Uterus (tissue), 4 donors: Measurements from ENCODE around the gene RER1. TPM values are rescaled to one million over a fixed set of nuclear protein-coding genes. Genes with fewer than 3 reads are reported as not detected.

Experiments
- DNase-seq, 2 donors: peaks; one replicate each; pipeline ENCODE4 v3.0.0-alpha.2; 2019 to 2020
- H3K27ac ChIP-seq, 2 donors: fragments of 200-600 bp; sonication (generic); 1 replicate in 1 of 2; 2 replicates in 1 of 2; pipeline ENCODE4 v1.5.1; 2016 to 2018
- H3K27me3 ChIP-seq, 2 donors: fragments of 200-600 bp; sonication (generic); one replicate each; pipeline ENCODE4 v1.5.1; 2018 to 2019; ENCODE audit warnings: control low read depth in 1 of 2
- H3K36me3 ChIP-seq, 2 donors: fragments of 200-600 bp; sonication (generic); one replicate each; pipeline ENCODE4 v1.5.1; 2019; ENCODE audit warnings: control low read depth in 1 of 2
- H3K4me1 ChIP-seq, 2 donors: fragments of 200-600 bp; sonication (generic); one replicate each; pipeline ENCODE4 v1.5.1; 2018 to 2019; ENCODE audit warnings: control low read depth in 1 of 2
- H3K4me3 ChIP-seq, 2 donors: fragments of 200-600 bp; sonication (generic); 1 replicate in 1 of 2; 2 replicates in 1 of 2; pipeline ENCODE4 v1.5.1; 2018 to 2019; ENCODE audit warnings: mild to moderate bottlenecking in 1 of 2
- H3K9me3 ChIP-seq, 2 donors: fragments of 200-600 bp; sonication (generic); one replicate each; pipeline ENCODE4 v1.5.1; 2019; ENCODE audit warnings: control low read depth in 1 of 2
- POLR2A ChIP-seq, 2 donors: fragments of 450-650 bp; IDR thresholded peaks; one replicate each; pipeline ENCODE4 v1.6.1; 2016; ENCODE audit warnings: antibody characterized with exemption in 2 of 2, mild to moderate bottlenecking in 1 of 2, moderate library complexity in 1 of 2
- intact Hi-C: fragments of 100-400 bp; cut with DNase I; formaldehyde crosslinking; loops from one replicate; pipeline ENCODE4 v1.15.1; 2023; ENCODE audit warnings: low total_unique reads
- total RNA-seq, 4 donors: library from RNA; depleted of rRNA in 3 of 4; stranded (reverse); fragments of >200 nt in 3 of 4; gene quantifications; one replicate each; pipeline versions ENCODE4 v1.1.0 to v1.2.4, GENCODE V29; 2014 to 2023
- TF ChIP-seq, protein P1 (sequence below), 4 experiments: fragments of 200-600 bp in 2 of 4; fragments of 450-650 bp in 2 of 4; sonication (generic) in 2 of 4; IDR thresholded peaks; one replicate each; pipeline ENCODE4 v1.5.1; 2016 to 2019; ENCODE audit warnings: antibody characterized with exemption in 4 of 4, mild to moderate bottlenecking in 2 of 4, moderate library complexity in 1 of 4
- donor health status: DM: yes; HTN: yes; CAD: no.

Gene RER1
- total RNA-seq, 4 donors from 2014 or later: 34.1 to 105 (median 57.3) TPM

DNA sequence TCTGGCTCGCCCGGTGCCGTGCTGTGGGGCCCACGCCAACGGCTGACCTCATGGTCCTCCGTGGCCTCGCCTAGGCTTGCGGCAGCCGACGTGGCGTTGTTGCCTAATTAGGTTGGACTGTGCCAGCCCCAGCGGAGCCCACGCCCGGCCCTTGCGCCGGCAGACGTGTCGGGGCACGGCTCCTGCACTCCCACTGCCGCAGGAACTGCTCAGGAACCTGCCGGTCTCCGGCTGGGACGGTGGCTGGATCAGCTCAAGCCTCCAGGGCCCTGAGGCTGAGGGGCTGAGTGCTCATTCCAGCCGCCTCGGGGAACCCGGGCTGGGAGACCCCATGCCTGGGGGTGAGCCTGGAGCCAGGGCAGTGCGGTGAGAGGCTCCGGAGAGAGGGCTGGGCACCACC lies 36.8 kb downstream of the RER1 start:
- DNase-seq: no peak
- no peaks in the 10 kb centered on the region for H3K4me1 ChIP-seq
- no peak overlapping the region for H3K4me3 ChIP-seq
- no peaks in the 10 kb centered on the region for H3K36me3 ChIP-seq
- TF ChIP-seq, protein P1, sequence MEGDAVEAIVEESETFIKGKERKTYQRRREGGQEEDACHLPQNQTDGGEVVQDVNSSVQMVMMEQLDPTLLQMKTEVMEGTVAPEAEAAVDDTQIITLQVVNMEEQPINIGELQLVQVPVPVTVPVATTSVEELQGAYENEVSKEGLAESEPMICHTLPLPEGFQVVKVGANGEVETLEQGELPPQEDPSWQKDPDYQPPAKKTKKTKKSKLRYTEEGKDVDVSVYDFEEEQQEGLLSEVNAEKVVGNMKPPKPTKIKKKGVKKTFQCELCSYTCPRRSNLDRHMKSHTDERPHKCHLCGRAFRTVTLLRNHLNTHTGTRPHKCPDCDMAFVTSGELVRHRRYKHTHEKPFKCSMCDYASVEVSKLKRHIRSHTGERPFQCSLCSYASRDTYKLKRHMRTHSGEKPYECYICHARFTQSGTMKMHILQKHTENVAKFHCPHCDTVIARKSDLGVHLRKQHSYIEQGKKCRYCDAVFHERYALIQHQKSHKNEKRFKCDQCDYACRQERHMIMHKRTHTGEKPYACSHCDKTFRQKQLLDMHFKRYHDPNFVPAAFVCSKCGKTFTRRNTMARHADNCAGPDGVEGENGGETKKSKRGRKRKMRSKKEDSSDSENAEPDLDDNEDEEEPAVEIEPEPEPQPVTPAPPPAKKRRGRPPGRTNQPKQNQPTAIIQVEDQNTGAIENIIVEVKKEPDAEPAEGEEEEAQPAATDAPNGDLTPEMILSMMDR (IDR thresholded peaks at IDR 0.05): no peak
- no peak for TF ChIP-seq POLR2A (IDR thresholded peaks at IDR 0.05)
- H3K27ac ChIP-seq: no peak overlapping the region
- H3K27me3 ChIP-seq: no peaks in the 10 kb centered on the region
- intact Hi-C loops: no loop called here
- no peaks in the 10 kb centered on the region for H3K9me3 ChIP-seq

DNA sequence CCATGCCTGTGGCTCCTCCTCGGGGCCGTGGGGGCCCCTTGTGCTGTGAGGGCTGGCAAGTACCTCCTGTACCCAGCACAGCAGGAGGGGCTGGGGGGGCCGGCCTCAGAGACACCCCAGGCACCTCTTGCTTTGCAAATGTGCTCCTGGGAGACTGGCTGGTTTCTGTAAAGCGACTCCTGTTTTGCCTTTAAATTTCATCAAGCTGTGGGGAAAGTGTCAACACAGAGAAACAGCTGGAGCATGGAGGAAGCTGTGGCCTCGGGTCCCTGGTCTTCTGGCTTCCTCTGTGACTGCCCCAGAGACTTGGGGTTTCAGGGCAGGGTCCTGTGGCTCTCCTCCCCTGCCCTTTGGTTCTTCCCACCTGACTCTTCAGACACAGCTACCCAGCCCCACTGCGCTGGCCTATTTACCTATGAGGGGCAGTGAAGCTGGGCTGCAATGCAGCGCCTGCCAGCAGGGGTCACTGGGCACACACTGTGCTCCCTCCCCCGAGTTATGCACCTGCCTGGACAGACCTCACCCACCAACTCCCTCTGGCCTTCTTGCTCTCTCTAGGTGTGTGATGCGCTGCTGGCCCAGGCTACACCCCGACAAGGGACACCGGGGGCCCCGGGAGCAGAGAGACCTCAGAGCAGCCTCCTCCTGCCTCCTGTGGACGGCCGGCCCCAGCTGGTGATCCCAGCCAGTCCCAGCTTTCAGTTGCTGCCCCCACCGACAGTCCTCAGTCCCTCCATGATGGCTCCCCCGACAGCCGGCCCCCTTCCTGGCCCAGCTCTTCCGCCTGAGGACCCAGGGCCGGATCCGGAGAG lies 38.3 kb downstream of the RER1 start:
- no peaks in the 10 kb centered on the region for H3K27me3 ChIP-seq

DNA sequence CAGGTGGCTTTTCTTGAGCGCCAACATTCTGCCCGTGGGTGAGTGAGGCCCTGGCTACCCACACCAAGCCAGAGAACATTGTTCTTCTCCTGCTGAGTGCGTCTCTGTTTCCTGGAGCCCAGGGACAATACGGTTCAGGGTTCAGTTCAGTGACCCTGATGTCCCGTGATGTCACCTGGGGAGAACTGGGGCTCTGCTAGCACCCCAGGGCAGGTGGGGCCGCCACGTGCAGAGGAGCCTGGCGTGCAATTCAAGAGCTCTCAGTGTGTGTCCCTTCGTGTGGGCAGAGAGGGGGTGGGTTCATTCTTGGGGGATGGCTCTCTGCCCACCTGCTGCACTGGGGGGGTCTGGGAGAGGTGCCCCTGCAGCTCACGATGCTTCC lies 38.9 kb downstream of the RER1 start:
- no peak for TF ChIP-seq POLR2A (IDR thresholded peaks at IDR 0.05)
- no peaks in the 10 kb centered on the region for H3K36me3 ChIP-seq
- DNase-seq: no peak
- no peak overlapping the region for H3K27ac ChIP-seq
- H3K27me3 ChIP-seq: no peaks in the 10 kb centered on the region
- H3K9me3 ChIP-seq: no peaks in the 10 kb centered on the region
- intact Hi-C loops: no loop called here
- H3K4me3 ChIP-seq: no peak overlapping the region
- no peaks in the 10 kb centered on the region for H3K4me1 ChIP-seq

More for the DNA sequence above, 38.3 kb downstream of the RER1 start:
- no peak overlapping the region for H3K27ac ChIP-seq
- intact Hi-C loops: no loop called here
- no peaks in the 10 kb centered on the region for H3K9me3 ChIP-seq
- no peaks in the 10 kb centered on the region for H3K36me3 ChIP-seq
- no peaks in the 10 kb centered on the region for H3K4me1 ChIP-seq
- TF ChIP-seq POLR2A (IDR thresholded peaks at IDR 0.05): no peak
- TF ChIP-seq, protein P1 (IDR thresholded peaks at IDR 0.05): no peak
- no peak for DNase-seq
- no peak overlapping the region for H3K4me3 ChIP-seq

GRCh38 chr1:2431103-2431502 lies 39.5 kb downstream of the RER1 start:
- TF ChIP-seq, protein P1 (IDR thresholded peaks at IDR 0.05): no peak

DNA sequence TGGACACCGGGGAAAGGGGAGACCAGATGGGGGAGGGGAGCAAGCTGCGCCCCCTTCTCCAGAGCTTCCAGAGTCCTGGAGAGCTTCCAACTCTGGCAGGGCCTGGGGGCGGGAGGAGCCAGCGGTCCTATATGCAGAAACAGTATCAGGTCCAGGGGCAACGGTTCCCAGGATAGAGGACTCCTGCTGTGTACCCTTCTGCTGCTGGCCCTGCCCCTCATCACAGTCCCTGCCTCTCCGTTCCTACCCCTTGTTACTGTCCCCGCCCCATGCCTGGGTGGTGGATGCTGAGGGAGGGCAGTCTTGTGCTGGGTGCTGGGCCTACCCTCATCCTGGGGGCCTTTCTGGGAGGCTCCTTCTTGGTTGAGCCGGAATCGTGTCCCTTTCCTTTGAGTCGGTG lies 39.9 kb downstream of the RER1 start:
- H3K4me3 ChIP-seq: no peak overlapping the region
- no peaks in the 10 kb centered on the region for H3K36me3 ChIP-seq
- no peak for TF ChIP-seq POLR2A (IDR thresholded peaks at IDR 0.05)
- H3K27ac ChIP-seq: no peak overlapping the region
- intact Hi-C loops: no loop called here
- H3K27me3 ChIP-seq: no peaks in the 10 kb centered on the region
- DNase-seq: no peak
- no peaks in the 10 kb centered on the region for H3K4me1 ChIP-seq
- H3K9me3 ChIP-seq: no peaks in the 10 kb centered on the region

More at GRCh38 chr1:2431103-2431502, 39.5 kb downstream of the RER1 start:
- intact Hi-C loops: no loop called here
- H3K27me3 ChIP-seq: no peaks in the 10 kb centered on the region
- no peak for DNase-seq
- H3K9me3 ChIP-seq: no peaks in the 10 kb centered on the region
- H3K4me3 ChIP-seq: no peak overlapping the region
- H3K4me1 ChIP-seq: no peaks in the 10 kb centered on the region
- no peaks in the 10 kb centered on the region for H3K36me3 ChIP-seq
- H3K27ac ChIP-seq: no peak overlapping the region

DNA sequence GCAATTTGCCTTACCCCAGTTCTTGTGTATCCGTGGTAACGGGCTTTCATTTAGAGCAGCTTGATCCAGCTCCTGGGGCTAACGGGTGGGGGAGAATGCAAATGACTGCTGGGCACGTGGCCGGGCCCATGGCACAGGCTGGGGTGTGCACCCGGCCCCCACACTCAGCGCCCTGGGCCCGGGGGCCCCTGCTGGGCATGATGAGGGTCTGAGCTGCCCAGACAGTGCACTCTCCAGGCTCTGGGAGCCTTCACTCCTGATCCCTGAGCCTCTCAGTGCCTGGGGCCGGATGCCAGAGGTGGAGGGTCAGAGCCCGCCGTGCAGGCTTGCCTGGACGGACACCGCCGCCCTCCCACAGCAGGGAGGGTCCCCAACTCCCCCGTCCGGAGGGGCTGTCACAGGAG lies 40.8 kb downstream of the RER1 start:
- no peaks in the 10 kb centered on the region for H3K36me3 ChIP-seq
- H3K4me1 ChIP-seq: no peaks in the 10 kb centered on the region
- no peak overlapping the region for H3K27ac ChIP-seq
- intact Hi-C loops: no loop called here
- no peak overlapping the region for H3K4me3 ChIP-seq
- H3K27me3 ChIP-seq: no peaks in the 10 kb centered on the region
- no peak for TF ChIP-seq POLR2A (IDR thresholded peaks at IDR 0.05)
- TF ChIP-seq, protein P1 (IDR thresholded peaks at IDR 0.05): no peak
- no peaks in the 10 kb centered on the region for H3K9me3 ChIP-seq
- no peak for DNase-seq
